ENCODE results near the gene IFITM1. TPM values are rescaled to one million over a fixed set of nuclear protein-coding genes. Genes with fewer than 3 reads are reported as not detected.
A peak's percentile ranks its signal among the peaks of the same experiment; 100 is the strongest.

Gene IFITM1
- total and polyA plus RNA-seq, 2 of the 8 experiments (the other 6 are each of a cell fraction or from before 2014, with no cell fraction given), result 394 to 1,464 TPM

- Histone ChIP-seq H4K20me1 (replicated peaks in 1 of 2; ENCODE audit: control insufficient read depth in 1 of 2, insufficient read depth in 2 of 2, low read length in 2 of 2) (peaks cover 0 to 16% of the 10 kb centered on the region in 2 experiments), H3K9me3 (ENCODE audit: insufficient read depth in 2 of 2, low read depth in 1 of 2, low read length in 1 of 2) (peaks cover 13 to 30% of the 10 kb centered on the region in 2 experiments), H2BK20ac (ENCODE audit: low read length) (no peak overlapping the region), H2BK15ac (ENCODE audit: low read length) (peak overlapping the region; percentile 12; the same call in 1 of the 2 replicates), H3K4ac (replicated peaks; ENCODE audit: insufficient read length, low read depth, low read length) (peak overlapping the region; percentile 27), H2BK12ac (ENCODE audit: low read depth, low read length) (0 out of 2 replicates have a peak overlapping the region, but pooled peaks have one; percentile 2), H2AFZ (ENCODE audit: low read length) (no peak overlapping the region), H2BK120ac (replicated peaks; ENCODE audit: low read depth, low read length) (peak overlapping the region; percentile 69), H4K91ac (replicated peaks; ENCODE audit: insufficient read length, low read length) (peak overlapping the region; percentile 87), H3K79me2 (ENCODE audit: control insufficient read depth in 1 of 2, insufficient read depth in 2 of 2, low read length in 2 of 2) (peaks cover 0 to 6% of the 10 kb centered on the region in 2 experiments; a peak in 1 of 4 replicates), H2AK5ac (ENCODE audit: low read depth, low read length) (peak overlapping the region; percentile 99), H3K79me1 (ENCODE audit: low read depth, low read length) (peaks cover 3% of the 10 kb centered on the region; the same call in 1 of the 2 replicates), H3K56ac (replicated peaks; ENCODE audit: insufficient read length, low read depth, low read length) (peak overlapping the region; percentile 89), H3K9ac (replicated peaks in 1 of 4; ENCODE audit: extremely low read depth in 1 of 4, low read depth in 3 of 4, low read length in 3 of 4) (peak overlapping the region in 1 of 4 experiments; percentile 39; a peak in 1 of 7 replicates), H4K8ac (ENCODE audit: extremely low read depth, insufficient read depth, low read length) (no peak overlapping the region), H3K4me3 (ENCODE audit: extremely low read depth in 1 of 4, insufficient read depth in 2 of 4, low read depth in 3 of 4, low read length in 4 of 4) (no peak overlapping the region), H3K27me3 (replicated peaks in 1 of 4; ENCODE audit: control insufficient read depth in 3 of 4, extremely low read depth in 1 of 4, insufficient read depth in 3 of 4, low read length in 3 of 4) (no peaks in the 10 kb centered on the region; a peak in 1 of 7 replicates), H3K23me2 (ENCODE audit: low read depth, low read length) (peaks cover 20% of the 10 kb centered on the region), H3K14ac (ENCODE audit: insufficient read length) (no peak overlapping the region), H4K5ac (ENCODE audit: insufficient read length, low read depth, low read length) (no peak overlapping the region), H3K4me2 (ENCODE audit: insufficient read depth in 1 of 2, low read depth in 2 of 2, low read length in 2 of 2) (peak overlapping the region in 1 of 2 experiments; percentile 71; a peak in 1 of 4 replicates), H3K23ac (ENCODE audit: insufficient read length) (no peak overlapping the region), H3K27ac (ENCODE audit: low read depth, low read length) (no peak overlapping the region), H2BK5ac (ENCODE audit: low read depth, low read length) (peak overlapping the region; percentile 89), H3K36me3 (ENCODE audit: control insufficient read depth in 2 of 4, insufficient read depth in 4 of 4, low read length in 3 of 4) (peaks cover 0 to 13% (median 0%) of the 10 kb centered on the region in 4 experiments; a peak in 1 of 8 replicates), H3K4me1 (replicated peaks in 1 of 4; ENCODE audit: control insufficient read depth in 3 of 4, insufficient read depth in 4 of 4, low read length in 3 of 4) (peaks cover 4 to 8% (median 6%) of the 10 kb centered on the region in 4 experiments), H3K18ac (ENCODE audit: extremely low read depth, low read length) (no peak overlapping the region)
- no peak for FAIRE-seq
- 91% methylated on average over 6 of the region's 6 CpGs; no CpG with 5 or more reads in 1 of the 2 experiments for WGBS, 2 experiments (ENCODE audit: extremely low coverage in 1 of 2, insufficient coverage in 1 of 2, insufficient read length in 1 of 2, insufficient replicate concordance in 2 of 2, low coverage in 1 of 2, low lambda C conversion rate in 2 of 2, missing lambda C conversion rate in 1 of 2)
- CTCF ChIA-PET (ENCODE audit: partially characterized antibody), result interaction anchor here (1.6 to 2.3 kb wide), 5 partner anchors 7 to 105 kb away, joined by 8 to 22 read pairs (median 13); no protein-coding TSS in a partner anchor
- DNase-seq (ENCODE audit: low read depth in 1 of 2, low spot score in 2 of 2), result no peak
- POLR2A ChIA-PET (ENCODE audit: partially characterized antibody), result interaction anchor here (0.6 to 3.4 kb wide), 9 partner anchors 16 to 150 kb away, joined by 3 to 24 read pairs (median 4); partner anchors contain the start of genes BET1L, IFITM2, PSMD13 and RIC8A
- TF ChIP-seq JUN (IDR thresholded peaks at IDR 0.05; ENCODE audit: low read depth, low read length), result no peak
- no peak for TF ChIP-seq BCL11A (IDR thresholded peaks at IDR 0.05; ENCODE audit: low read depth in 2 of 2, low read length in 2 of 2)
- TF ChIP-seq KDM5A (IDR thresholded peaks at IDR 0.05; ENCODE audit: low read length), result no peak
- TF ChIP-seq HDAC6 (IDR thresholded peaks at IDR 0.05; ENCODE audit: low read depth, low read length), result no peak
- TF ChIP-seq SIX5 (IDR thresholded peaks at IDR 0.05; ENCODE audit: low read depth, low read length), result no peak
- TF ChIP-seq GTF2F1 (IDR thresholded peaks at IDR 0.05; ENCODE audit: borderline replicate concordance, low read depth, low read length), result no peak
- TF ChIP-seq CBX8 (IDR thresholded peaks at IDR 0.05; ENCODE audit: borderline replicate concordance, low read depth, low read length), result no peak
- TF ChIP-seq SIN3A (conservative IDR thresholded peaks at IDR 0.05 in 1 of 2, IDR thresholded peaks at IDR 0.05 in 1 of 2; ENCODE audit: low read depth in 1 of 2, low read length in 2 of 2), result no peak
- no peak for TF ChIP-seq CHD2 (IDR thresholded peaks at IDR 0.05; ENCODE audit: low read length)
- TF ChIP-seq RBBP5 (IDR thresholded peaks at IDR 0.05; ENCODE audit: borderline replicate concordance, low read depth, low read length), result no peak
- TF ChIP-seq MAX (IDR thresholded peaks at IDR 0.05), result no peak
- no peak for TF ChIP-seq RXRA (IDR thresholded peaks at IDR 0.05; ENCODE audit: insufficient read depth, low read depth, low read length)
Observed at GRCh38 chr11:356610-357009, 42.8 kb downstream of the IFITM1 start.
